Effector CD4-positive, alpha-beta T cell (primary cell): ENCODE measurements around the gene SPHK2.
A peak's percentile ranks its signal among the peaks of the same experiment; 100 is the strongest.
"Not testable (repeated sequence)": the region's sequence is repeated elsewhere in the genome, so short reads cannot be mapped to it uniquely, and the experiment has no call there.

Experiments used
- DNase-seq: peaks from one replicate; pipeline ENCODE4 v3.0.0-alpha.2; 2020

Gene SPHK2

DNA sequence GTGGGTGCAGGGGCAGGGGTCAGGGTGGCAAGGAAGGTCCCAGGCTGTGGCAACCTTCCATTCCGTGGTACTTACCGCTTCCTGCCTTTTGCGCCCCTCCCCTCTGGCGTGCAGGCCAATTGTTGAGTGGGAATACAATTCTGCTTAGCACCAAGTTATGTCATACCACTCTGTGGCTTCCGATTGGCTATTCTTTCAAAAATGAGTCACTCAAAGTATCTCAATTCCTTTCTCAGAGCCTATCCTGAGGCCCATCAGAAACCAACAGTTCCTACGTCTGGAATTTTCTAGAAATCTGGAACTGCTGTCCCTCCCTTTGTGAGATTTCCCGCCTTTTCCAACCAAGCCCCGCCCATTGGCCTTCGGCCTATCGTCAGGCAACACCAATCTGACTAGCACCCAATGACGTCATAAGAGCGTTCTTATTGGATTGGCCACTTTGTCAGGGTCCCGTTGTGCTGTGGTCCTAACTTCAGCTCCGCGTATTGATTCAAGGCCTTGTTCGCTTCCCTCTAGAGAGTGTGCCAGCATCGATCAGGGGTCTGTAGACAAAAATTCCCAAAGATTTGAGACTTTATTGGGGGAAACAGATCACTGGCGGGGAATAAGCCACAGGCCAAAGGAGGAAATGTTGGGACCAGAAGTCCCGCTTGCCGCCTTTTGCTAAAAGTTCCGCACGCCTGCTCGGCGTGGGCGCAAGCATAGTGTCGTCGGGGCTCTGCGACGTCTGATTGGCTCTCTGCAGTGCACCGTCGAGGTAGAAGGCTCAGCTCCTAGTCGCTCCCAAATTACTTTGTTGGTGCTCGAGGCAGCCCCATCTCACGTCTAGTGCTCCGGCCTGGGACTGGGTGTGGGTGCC is 41.8 kb downstream of the SPHK2 start:
- DNase-seq = peak; percentile 66

- DNase-seq = no peak
These were observed 42.4 kb downstream of the SPHK2 start for GRCh38 chr19:48661711-48662090.

DNA sequence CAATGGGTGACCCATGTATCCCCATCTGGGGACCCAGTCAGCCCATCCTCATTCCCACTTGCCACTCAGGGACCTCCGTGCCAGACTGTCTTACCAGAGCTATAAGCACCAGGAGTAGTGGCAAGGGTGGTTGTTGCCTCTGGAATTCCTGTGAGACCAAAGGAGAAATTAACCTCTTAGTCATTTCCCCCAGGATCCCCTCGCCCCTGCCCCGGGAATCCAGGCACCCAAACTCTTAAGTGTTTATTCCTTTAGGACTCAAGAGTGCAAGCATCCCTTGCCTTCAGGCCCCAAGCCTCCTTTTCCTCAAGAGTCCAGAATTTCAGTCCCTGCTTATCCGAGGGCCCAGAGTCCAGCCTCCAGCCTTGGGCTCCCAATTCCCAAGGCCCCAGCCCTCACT is 44.4 kb downstream of the SPHK2 start:
- DNase-seq = no peak

- no peak for DNase-seq
These were observed 45.2 kb downstream of the SPHK2 start for GRCh38 chr19:48664476-48664875.

- no peak for DNase-seq
These were observed 46.5 kb downstream of the SPHK2 start for GRCh38 chr19:48665786-48666185.

GRCh38 chr19:48668332-48668731 is 49.0 kb downstream of the SPHK2 start:
- DNase-seq = no peak

GRCh38 chr19:48668761-48669160 is 49.5 kb downstream of the SPHK2 start:
- no peak for DNase-seq

GRCh38 chr19:48669903-48670668 is 50.8 kb downstream of the SPHK2 start:
- DNase-seq = no peak

- DNase-seq = no peak
These were observed 51.6 kb downstream of the SPHK2 start for GRCh38 chr19:48670699-48671445.

DNA sequence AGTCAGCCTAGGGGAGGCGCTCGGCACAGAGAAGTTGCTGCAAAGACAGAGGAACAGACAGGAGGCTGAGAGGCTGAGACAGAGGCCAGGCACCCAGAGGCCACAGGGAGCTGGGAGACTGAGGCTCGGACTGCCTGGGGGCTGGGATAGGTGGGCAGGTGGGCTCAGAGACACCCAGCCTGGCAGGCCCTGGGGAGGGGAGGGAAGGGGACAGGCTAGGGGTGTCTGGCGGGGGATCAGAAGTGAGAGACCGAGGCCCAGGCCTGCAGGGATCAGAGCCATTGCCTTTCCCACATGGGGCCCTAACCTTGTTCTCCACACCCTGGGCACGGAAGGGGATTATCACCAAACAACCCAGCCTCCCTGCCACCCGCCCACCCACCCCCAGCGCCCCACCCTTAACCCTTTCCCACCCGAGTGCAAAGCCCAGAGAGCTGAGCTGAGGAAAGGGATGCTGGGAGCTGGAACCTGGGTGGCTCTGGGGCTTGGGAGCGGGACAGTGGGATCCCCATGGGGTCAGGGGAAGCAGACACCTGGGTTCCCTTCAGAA is 52.2 kb downstream of the SPHK2 start:
- DNase-seq = no peak

- DNase-seq = no peak
These were observed 53.7 kb downstream of the SPHK2 start, which contains the start of gene NTN5 for GRCh38 chr19:48672994-48673393. Gene NTN5, minus strand, starts transcription at chr19:48673017. Its CDS starts 2,031 bp downstream, at chr19:48670986.

- DNase-seq = no peak
These were observed 54.3 kb downstream of the SPHK2 start for GRCh38 chr19:48673436-48674100.

DNA sequence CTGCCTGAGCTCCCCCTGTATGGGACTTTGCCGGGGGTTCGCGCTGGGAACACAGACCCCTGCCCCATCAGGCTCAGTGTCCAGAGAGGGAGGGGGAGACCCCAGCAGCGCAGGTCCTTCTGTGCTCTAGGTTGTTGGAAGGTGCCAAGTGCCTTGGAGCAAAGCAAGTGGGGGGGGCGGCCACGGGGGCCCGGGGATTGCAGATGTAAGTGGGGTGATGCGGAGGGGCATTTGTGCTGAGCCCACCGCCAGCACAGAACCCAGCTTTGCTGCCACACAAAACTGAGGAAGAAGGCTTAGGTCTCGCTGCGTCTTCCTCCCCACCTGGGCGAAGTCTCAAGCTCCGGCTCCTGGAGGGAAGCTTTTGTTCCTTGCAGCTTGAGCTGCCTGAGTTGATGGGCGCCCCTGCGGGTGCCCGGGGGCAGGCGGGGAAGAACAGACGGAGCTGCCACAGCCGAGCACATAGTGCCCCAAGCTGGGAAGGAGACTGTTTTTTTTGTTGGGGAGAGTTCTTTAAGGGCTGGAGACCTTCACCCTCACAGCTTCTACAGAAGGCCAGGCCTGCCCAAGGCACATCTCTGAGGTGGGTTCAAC is 55.0 kb downstream of the SPHK2 start:
- no peak for DNase-seq

DNA sequence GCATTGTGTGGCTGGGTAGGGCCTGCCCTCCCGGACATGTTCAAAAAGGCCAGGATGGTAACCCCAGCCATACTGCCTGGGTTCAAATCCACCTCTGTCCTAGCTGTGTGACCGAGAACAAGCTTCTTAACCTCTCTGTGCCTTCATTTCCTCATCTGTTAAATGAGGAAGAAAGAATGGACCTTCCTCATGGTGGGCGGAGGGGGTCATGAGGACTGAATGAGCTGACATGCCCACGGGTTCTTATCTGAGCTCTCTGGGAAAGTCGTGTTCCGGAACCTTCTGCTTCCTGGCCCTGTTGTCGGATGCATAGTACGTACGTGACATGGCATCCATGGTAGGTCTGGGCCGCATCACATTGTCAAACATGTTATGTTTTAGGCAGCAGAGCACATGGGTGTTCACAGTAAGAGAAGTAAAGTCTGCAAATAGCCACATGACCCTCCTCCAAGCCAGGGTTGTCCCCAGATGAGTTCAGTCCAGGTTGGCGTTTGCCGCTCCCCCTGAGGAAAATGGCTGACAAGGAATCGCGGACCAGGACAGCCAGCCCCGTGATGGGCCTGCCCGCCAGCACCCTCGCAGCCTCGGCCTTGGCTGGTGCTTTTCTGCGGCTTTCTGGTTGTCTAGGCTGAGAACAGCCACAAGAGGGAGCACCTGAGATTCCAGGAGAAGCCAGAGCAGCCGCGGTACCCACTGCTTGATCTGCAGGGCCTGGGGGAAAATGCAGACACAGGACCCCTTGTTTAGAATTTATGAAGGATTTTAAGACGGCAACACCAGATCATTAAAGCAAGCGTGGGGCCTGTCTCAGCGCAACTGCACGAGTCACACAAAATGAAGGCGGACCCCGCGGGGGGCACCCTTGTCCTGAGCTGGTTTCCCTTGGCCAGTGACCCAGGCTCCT is 55.9 kb downstream of the SPHK2 start:
- DNase-seq = peak; percentile 70

DNA sequence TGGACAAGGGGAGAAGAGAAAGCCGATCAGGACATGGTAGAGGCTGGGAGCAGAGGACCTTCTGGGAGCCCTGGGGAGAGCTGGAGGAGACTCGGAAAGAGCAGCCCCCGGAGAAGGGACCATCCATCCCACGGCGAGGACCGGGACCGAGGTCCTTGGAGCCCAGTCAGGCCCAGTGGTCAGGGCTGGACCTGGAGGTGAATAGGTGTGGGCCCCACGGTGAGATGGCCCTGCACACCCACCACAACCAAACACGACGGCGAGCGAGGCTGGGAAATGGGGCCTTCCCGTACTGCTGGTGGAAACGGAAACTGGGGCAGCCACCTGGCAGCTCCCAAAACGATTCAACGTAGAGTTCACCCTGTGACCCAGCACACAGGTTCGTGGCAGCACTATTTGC is 57.2 kb downstream of the SPHK2 start:
- DNase-seq = no peak

DNA sequence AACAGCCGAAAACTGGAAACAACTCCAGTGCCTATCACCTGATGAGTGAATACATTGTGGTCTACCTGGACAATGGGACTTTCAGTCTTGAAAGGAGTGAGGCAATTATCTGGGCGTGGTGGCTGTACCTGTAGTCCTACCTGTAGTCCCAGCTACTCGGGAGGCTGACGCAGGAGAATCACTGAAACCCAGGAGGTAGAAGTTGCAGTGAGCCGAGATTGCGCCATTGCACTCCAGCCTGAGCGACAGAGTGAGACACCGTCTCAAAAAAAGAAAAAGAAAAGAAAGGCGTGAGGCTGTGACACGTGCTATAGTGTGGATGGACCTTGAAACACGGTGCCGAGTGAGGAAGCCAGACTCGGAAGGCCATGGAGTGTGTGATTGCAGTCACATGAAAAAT is 57.6 kb downstream of the SPHK2 start:
- DNase-seq = no peak

GRCh38 chr19:48678201-48678600 is 58.9 kb downstream of the SPHK2 start:
- DNase-seq = no peak

GRCh38 chr19:48680006-48680405 is 60.7 kb downstream of the SPHK2 start:
- DNase-seq = not testable (repeated sequence)
